ENCODE data around the gene TMEM132D.

Gene TMEM132D

GRCh38 chr12:129660946-129661345 is 242.9 kb downstream of the TMEM132D start:
- DNase-seq (ENCODE audit: low read depth in 2 of 2) = no peak

DNA sequence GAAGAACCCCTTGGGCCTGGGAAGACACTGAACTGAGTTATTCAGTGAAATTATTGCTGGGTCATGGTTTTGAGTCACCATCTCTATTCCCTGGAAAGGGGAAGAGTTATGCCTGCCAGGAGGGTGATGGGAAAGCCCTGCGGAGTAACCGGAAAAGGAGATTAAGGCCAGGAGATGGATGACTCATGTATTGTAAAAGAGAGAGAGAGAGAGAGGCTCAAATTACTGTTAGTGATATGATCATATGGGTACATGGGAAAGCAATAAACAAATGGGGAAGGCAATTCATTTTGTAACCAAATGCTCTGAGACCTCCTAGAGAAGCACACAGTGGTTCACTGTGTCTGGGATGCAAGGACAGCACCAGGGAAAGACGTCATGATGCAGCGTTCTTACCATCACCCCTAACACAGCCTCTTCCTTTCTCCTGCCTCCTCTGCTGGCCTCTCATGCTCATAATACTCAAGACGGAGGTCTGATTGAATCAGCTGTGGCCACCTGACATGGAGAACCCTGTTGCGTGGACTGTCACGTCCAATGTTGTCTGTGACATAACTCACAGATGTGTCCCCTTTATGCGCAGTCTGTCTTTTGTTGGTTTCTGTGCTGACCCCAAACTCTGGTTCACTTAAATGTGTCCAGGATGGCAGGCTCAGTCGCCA is 243.7 kb downstream of the TMEM132D start:
- DNase-seq (ENCODE audit: low read depth in 2 of 2) = no peak

- no peak for DNase-seq (ENCODE audit: low read depth in 2 of 2)
These were observed 246.6 kb downstream of the TMEM132D start for GRCh38 chr12:129657179-129657578.

- DNase-seq (ENCODE audit: low read depth in 2 of 2) = no peak
These were observed 251.9 kb downstream of the TMEM132D start for GRCh38 chr12:129651951-129652350.

GRCh38 chr12:129641926-129642325 is 261.9 kb downstream of the TMEM132D start:
- no peak for DNase-seq (ENCODE audit: low read depth in 2 of 2)

- DNase-seq (ENCODE audit: low read depth in 2 of 2) = no peak
These were observed 268.7 kb downstream of the TMEM132D start for GRCh38 chr12:129635021-129635685.

DNA sequence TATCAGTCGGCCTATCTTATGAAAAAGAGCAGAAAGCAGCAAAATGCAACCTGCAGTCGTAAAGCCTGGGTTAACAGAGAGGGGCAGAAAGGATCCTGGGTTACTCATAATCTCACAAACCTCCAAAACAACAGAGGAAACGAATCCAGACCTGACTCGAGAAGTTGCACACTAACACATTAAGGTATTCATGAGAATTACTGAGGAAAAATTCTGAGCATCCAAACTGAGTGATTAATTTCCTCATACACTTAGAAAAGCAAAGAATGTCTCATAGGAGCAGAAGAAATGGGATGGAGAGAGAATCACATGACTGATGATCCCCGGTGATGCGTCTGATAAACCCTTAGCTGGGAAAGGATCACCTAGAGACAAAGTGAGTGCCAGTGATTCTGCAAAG is 272.5 kb downstream of the TMEM132D start:
- no peak for DNase-seq (ENCODE audit: low read depth in 2 of 2)

DNA sequence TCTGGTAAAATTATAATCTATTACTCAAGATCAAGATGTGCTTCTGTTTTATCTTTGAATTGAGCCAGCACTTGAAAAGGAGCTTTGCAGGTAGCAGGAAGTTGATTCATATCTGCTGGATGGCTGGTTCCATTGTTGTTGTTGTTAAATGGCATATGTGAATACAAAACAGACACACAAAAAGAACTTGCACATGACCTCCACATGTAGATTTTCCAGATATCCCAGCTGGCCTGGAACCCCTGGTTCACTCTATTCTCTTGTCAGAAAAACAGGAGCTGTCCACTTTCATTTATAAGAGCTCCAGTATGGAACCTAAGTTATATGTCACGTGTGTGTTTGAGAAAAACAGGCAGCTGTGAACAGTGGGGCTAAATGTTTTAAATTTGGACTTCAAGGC is 273.9 kb downstream of the TMEM132D start:
- no peak for DNase-seq (ENCODE audit: low read depth in 2 of 2)

GRCh38 chr12:129622566-129622965 is 281.3 kb downstream of the TMEM132D start:
- DNase-seq (ENCODE audit: low read depth in 2 of 2) = no peak

DNA sequence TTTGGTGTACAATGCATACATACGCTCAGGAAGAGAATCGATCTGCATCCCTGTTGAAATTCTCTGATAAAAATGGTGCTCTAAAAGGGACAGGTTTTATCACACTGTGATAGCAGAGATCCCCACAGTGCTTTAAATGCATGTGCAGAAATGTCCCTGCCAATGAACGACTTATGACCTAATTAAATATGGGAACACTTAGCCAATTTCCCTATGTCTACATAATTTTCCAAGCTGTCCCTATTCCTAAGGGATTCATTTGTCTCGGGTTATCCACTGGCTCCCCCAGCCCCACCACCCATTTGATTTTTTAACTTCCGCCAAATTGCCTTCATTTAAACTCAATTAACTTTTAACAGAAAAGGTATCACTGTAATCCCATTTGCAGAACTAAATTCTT is 284.6 kb downstream of the TMEM132D start:
- no peak for DNase-seq (ENCODE audit: low read depth in 2 of 2)

DNA sequence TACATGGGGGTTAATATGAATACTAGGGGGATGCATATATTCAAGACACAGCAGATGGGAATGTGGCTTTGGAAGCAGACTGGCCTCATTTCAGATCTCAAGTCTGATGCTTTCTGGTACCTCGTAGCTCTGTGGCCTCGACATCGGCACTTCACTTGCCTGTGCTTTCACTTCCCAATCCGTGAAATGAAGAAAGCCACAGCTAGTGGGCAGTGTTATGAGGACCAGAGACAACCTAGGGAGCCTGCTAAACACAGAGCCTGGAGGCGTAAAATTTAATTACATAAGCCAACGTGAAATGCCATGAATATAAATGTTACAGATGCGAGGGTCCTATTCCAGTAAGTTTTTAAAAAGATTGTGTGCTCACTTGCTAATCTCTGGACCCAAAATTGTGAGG is 286.0 kb downstream of the TMEM132D start:
- DNase-seq (ENCODE audit: low read depth in 2 of 2) = no peak

- DNase-seq (ENCODE audit: low read depth in 2 of 2) = no peak
These were observed 288.8 kb downstream of the TMEM132D start for GRCh38 chr12:129615001-129615400.

DNA sequence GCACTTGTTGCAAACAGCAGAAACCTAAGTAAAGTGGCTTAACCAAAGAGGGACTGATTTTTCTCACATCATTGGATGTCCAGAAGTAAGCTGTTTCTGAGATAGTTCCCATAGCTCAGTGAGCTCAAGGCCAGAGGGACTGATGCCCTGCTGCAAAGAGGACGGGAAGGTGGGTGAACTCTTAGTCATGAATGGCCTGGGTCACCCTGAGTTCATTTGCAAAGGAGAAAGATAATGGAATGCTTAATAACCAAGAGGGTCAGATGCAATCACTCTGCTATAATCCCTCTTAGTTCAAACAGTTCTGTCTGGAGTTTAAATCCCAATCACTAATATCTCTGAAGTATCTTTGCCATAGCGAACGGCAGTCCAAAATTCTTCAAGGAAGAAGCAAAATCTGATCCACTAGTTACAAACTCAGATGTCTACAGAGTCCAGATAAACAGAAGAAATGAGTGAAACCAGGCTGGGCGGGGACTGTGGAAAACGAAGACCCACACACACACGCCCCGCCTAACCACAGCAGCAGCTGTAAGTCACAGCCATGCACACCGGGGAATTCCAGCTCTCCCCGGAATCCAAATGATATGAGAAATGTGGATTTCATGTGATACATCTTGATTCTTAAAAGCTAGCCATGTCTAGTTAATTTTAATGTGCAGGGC is 289.5 kb downstream of the TMEM132D start:
- no peak for DNase-seq (ENCODE audit: low read depth in 2 of 2)

GRCh38 chr12:129613314-129613713 is 290.5 kb downstream of the TMEM132D start:
- no peak for DNase-seq (ENCODE audit: low read depth in 2 of 2)

DNA sequence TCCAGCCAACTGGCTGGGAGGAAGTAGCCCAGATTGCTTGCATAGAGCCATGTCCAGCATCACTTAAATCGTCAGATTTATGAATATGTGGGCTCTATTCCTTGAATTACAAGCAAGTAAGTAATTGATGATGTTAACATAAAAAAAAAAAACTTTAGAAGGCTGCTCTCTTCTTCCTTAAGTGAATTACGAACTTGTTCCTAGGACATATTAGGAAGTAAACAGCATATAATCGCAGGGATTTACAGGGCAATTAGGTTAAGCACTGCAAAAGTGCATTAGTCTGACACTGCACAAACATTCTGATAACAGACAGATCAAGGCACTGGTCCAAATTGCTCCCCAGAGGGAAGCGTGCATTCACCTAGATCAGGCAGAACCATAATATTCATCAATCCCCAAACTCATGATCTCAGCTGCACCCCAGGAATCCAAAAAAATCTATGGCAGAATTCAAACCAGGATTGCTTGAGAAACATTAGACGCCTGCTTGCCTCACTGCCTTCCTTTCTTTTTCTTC is 293.2 kb downstream of the TMEM132D start:
- DNase-seq (ENCODE audit: low read depth in 2 of 2) = no peak

DNA sequence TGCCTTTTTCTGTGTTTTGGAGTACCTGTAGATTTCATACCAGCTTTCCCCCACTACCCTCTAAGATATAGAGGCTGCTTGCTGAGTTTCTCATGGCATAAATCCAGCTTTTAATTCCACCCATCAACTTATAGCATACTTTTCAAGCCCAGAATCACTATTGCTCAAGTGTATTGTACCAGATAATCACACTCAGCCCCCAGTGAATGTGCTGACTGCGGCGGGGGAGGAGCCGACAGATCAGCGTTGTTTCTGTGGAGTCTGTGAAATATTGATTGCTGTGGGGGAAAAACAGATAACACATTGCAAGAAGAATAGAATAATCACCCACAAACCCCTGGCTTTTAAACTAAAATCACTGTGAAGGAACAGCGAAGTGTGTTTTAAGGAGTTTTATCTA is 296.1 kb downstream of the TMEM132D start:
- DNase-seq (ENCODE audit: low read depth in 2 of 2) = no peak

GRCh38 chr12:129607301-129607700 is 296.5 kb downstream of the TMEM132D start:
- no peak for DNase-seq (ENCODE audit: low read depth in 2 of 2)

- no peak for DNase-seq (ENCODE audit: low read depth in 2 of 2)
These were observed 297.6 kb downstream of the TMEM132D start for GRCh38 chr12:129606239-129606638.

- DNase-seq (ENCODE audit: low read depth in 2 of 2) = no peak
These were observed 298.2 kb downstream of the TMEM132D start for GRCh38 chr12:129605666-129606065.

DNA sequence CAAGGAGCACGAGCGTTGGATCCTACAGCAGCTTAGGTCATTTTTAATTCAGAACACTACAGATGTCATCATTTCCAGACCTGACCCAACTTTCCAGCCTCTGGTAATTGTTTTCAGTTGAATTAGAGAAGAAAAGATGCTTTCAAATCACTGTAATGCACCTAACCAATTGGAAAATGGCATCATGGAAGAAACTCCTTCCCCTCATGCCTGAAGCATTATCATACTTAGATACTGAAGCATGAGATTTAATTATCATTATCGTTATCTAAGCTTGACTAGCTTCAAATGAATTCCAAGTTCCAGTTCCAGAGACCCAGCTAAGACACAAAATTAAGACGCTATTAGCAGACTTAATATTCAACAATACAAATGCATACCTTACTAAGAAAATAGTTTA is 299.3 kb downstream of the TMEM132D start:
- DNase-seq (ENCODE audit: low read depth in 2 of 2) = no peak

DNA sequence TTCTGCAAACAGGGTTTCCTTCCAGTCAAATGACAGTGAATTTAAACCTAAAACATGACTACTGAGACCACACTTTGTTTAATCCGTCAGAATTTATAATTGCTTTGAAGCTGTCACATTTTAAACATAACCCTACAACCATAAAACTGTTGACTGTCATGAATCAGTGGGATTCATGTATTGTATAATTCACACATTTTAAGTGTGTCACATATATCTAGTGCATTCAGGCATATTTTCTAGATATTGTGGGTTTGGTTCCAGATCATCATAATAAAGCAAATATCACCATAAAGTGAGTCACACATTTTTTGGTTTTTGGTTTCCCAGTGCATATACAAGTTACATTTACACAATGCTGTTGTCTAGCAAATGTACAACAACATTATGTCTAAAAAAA is 304.4 kb downstream of the TMEM132D start:
- DNase-seq (ENCODE audit: low read depth in 2 of 2) = no peak

DNA sequence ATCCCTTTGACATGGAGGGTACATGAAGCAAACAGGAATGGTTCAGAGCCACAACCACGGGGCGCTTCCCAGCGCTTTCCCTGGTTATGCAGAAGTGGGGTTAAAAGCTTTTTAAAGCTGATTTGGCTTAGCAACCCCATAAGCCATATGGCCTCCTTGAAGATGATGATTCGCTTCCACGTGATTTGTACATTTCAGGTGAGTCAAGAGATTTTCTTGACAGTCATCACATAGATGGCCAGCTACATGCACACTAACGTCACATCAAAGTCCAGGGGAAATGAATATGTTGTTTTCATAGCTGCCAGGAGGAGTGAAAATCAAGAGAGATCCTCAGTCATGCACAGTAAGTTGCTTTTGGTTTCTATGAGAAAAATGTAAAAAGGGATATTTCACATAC is 309.7 kb downstream of the TMEM132D start:
- DNase-seq (ENCODE audit: low read depth in 2 of 2) = no peak

DNA sequence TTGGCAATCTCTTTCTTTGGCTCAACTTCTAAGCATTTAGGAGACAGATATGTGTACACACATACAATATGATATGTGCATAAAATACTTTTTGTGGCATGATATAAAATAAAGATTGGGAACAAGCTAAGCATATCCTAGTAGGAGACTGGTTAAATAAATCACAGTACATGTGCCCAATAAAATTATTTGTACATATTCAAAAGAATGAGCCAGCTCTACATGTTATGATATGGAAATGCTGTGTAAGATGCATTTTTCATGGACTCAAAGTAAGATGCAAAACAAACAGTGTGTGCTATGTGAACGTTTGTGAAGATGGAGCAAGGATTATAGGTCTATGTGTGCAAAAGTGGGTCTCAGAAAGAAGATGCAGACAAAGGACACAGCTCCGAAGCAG is 311.4 kb downstream of the TMEM132D start:
- no peak for DNase-seq (ENCODE audit: low read depth in 2 of 2)
